Hematopoietic multipotent progenitor cell treated with erythropoietin and hydrocortisone succinate and interleukin-3 and kit ligand, for 6 days (in vitro differentiated cells): ENCODE data around the gene TMEM235.
"Not testable (repeated sequence)": the region's sequence is repeated elsewhere in the genome, so short reads cannot be mapped to it uniquely, and the experiment has no call there.

Source experiments
- DNase-seq: peaks from one replicate; pipeline ENCODE4 v3.0.0-alpha.2; 2015

The TMEM235 gene

DNA sequence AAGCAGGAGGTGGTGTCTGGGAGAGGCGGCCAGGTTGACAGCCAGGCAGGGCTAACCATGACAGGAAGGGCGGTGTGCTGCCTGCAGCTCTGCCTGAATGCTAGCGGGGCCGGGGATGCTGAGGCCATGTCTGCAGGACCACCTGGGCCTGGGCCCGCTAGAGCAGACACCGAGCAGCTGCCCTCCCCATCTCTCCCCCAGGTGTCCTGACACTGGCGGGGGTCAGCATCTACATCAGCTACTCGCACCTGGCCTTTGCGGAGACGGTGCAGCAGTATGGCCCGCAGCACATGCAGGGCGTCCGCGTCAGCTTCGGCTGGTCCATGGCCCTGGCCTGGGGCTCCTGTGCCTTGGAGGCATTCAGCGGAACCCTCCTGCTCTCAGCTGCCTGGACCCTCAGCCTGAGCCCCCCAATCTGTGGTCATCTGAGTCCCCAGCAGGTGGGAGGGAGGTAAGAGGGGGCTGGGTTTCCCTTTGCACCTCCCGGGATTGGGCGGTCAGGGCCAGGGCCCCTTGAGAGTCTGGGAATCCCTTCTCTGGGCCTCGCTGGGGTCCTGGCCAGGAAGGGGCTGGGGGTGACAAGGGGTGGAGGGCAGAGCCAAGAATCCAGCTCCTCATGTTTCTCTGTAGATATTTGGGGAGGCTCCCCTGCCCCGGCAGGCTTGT lies 7.5 kb downstream of the TMEM235 start:
- DNase-seq = no peak

DNA sequence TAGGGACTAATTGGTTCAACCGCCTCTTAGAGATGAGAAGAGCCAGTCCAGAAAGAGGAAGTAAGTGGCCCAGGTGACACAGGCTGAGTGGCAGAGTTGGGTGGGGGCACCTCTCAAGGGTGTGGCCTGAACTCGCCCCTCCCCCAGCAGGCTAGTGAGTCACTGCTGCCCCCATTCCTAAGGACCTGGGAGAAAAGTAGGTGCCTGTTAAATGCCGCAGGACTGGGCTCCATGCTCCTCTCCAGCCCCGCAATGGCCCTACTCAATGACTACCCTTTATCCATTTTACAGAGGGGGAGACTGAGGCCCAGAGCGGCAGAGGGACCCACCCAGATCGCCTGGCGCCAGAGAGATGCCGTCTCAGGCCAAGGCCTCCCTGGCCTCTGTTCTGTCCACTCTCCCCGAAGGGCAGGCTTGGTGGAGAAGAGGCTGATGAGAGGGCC lies 8.1 kb downstream of the TMEM235 start:
- peak; percentile 55 for DNase-seq

DNA sequence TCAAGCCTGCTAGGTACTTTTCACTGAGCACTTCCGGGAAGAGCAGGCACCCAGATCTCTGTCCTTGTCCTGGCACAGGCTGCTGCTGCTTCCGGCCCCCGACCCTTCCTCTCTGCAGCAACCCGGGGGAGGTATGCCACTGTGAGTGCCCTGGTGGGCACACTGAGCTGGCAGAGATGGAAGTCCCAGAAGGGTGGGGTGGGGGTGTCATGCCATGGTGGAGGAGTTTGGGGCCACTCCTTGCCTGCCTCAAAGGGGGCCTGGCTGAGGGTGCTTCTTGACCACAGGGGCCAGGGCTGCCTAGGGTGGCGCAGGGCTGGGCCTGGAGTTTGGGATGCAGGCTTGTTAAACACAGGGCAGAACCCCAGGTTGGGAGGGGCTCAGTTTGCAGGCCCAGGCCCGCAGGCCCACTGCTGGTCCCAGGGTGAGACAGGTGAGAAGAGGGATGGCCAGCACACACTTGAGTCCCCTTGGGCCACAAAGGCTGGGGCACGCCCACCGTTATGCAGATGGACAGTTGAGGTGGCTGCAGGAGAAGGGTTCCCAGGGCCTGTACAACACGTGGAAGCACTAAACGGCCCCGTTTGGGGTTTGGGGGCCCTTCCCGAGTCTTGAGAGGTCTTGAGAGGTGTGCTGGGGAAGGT lies 8.7 kb downstream of the TMEM235 start:
- DNase-seq = no peak

DNA sequence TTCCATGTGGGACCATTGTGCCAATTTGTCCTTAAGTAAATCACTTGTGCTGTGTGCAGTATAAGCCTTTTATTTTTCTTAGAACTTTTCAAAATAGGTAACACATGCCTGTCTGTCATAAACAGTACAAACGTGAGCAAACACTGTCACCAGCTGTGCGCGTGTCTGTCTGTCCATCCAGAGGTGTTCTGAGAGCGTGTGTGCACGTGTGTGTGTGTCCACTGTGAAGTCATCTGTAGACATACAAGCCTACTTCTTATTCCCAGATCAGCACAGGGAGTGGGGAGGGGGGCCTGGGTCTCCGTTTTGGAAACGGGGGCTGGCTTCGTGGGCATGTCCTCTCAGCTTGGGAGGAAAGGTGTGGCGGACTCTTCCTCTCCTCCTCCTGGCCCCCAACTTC lies 9.4 kb downstream of the TMEM235 start:
- DNase-seq = no peak

DNA sequence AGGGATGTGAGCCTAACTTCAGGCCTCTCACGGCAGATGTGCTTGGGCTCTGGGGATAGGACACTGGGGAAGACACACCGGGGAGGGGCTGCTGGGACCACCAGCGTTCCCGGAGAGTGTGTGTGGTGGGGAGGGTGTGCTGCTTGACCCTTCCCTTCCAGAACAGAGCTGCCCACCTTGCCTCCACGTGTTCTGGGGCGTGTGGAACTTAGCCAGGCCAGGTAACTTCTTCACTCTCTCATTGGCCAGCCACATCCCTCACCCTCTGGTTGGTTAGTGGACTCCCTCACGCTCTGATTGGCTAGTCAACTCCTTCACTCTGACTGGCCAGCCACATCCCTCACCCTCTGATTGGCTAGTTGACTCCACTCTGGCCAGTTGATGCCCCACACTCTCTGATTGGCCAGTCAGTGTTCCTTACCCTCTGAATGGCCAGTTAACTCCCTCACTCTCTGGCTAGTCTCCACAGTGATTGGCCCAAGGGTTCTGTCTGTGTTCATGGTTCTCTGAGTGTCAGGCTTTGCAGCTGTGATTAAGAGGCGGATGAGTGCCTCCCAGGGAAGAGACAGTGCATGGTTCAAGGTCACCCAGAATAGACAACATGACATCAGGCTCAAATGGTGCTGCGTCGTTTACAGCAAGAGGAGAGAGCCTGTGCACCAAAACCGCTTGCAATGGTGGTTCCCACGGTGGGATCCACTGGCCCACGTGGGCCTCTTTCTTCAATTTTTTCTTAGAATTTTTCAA lies 10.0 kb downstream of the TMEM235 start:
- DNase-seq = peak; percentile 44

DNA sequence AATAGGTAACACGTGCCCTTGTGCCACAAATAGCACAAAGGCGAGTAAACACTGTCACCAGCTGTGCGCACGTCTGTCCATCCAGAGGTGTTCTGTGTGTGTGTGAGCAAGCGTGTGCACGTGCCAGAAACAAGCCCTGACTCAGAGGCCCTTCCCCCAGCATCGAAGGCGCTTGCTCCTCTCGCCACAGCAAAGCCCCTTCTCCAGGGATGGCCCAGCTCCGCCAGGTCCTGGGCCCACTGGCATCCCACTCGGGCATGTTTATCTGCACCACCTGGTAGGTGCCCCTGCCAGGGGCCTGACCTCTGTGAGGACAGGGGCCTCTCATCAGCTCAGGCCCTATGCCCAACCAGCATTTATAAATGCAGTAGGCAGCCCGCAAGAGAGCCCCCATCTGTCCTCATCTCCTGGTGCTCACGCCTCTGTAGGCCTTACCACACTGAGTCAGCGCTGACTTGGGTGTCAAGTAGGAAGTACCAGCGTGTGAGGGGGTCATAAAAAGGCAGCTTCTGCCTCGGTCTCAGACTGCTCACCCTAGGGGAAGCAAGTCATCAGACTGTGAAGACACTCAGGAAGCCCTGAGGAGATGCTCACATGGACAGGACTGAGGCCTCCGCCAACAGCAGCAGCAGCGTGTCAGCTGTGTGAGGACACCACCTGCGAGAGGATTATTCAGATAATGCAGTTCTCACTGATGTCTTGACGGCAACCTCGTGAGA lies 10.8 kb downstream of the TMEM235 start:
- no peak for DNase-seq

DNA sequence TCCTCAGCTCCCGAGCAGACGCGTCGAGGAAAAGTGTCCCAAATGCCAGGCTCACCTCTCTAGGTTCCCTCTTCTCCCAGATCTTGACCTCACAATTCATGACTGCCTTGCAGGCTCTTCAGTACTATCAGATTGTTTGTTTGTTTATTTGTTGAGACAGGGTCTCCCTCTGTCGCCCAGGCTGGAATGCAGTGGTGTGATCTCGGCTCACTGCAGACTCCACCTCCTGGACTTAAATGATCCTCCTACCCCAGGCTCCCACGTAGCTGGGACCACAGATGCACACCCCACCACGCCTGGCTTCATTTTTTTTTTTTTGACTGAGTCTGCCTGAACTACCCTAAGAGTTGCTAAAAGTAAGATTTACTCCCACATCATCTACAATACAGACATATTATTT lies 15.9 kb downstream of the TMEM235 start:
- DNase-seq = no peak

DNA sequence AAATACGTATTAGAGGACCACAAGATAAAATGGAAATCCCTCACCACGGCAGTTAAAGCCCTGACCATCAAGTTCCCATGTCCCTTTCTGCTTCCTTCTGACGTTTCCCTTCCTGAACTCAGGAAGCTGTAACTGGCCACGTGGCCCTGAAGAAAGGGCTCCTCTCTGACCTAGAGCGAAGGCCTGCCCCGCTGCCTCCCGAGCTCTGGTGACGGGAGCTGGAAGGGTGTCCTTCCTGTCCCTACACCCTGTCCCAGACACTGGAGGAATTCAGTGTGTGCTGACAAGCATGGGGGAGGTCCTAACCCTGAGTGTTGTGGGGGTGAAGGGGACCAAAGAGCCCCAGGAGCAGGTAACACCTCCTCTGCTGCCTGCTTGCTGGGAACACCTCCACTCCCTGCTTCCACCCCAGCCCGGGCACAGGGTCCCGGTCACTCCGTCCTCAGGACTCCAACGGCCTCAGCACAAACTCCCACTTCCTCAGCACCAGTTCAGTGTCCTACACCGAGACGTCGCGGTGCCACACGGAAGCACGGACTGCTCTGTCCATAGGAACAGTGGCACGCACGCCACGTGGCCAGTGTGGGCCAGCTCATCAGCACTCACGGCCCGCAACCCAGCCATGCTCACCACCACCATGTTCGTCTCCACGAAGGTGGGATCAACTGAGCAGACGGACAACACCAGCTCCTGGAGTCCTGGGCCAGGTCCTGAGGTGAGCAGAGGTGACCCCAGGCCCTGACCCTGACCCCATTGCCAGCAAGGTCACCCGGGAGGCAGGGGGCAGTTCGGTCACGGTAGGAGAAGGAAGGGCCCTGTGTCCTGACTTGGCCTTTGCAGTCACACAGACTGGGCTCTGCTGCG lies 16.9 kb downstream of the TMEM235 start:
- DNase-seq = no peak

DNA sequence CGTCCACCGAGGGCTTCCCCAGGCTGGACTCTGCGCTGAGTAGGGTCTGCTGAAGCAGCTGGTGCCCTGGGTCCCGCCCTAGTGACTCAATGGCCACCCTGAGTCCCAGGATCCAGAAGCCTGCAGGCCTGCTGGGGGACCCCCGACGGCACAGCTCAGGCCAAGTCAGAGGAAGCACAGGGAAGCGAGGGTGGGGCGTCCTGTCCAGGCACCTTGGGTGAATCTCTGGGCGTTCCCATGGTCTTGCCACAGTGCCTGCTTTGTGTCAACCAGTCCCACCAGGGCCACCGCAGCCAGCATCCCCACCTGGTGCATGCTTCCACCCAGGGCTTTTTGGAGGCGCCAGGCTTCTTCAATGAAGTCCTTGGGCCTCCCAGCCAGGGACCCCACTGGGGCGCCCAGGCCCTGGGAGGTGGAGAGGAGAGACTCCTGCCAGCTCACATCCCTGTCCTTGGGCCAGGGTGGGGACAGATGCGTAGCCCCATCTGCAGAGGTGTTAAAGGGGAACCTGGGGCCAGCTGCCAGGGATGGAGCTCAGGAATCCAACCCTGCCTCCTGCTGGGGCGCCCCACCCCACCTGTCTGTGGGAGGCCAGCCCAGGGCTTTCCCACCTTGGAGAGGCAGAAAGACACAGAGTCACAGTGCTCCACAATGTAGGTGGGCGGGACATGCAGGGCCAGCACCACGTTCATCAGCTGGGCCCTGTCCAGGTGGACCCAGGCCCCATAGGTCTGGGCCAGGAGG lies 17.8 kb downstream of the TMEM235 start:
- no peak for DNase-seq

DNA sequence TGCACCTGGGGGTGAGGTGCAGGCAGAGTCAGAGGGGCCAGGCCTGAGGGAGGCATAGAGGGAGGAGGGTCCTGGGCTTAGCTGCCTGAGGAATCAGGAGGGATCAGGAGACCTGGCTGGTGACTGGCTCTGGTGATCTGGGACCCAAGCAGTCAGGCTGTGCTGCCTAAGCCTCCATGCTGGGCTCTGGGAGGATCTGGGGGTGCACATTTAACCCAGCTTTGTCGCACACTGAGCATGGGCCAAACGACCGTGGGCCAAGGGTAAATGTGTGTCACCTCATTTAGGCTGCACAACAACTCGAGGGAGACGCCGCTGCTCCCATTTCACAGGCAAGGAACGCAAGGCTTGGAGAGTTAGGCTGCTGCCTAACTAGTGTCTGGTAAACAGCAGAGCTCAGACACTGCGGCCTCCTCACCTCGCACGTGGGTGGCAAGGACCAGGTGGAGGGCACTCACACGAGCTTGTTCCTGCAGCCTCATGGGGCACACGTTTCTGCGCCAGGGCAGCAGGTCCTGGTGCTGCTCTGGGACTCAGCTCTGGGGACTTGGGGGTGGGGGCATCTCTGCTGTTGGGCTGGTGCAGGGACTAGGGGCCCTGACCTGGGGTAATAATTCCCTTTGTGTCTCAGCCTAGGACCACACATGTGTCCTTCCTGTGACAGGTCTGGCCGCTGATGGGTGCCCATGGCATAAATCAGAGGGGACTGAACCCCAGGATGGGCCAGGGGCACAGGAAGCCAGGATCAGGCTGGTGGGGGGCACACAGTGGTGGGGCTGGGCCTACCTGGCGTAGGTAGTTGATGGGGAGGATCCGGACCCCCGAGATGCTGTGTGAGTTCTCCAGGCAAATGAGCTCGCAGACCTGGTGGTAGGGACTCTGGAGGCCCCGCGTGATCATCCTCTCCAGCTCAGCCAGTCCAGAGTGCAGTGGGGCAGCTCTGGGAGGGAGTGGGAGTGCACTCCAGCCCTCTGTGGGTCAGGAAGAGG lies 18.7 kb downstream of the TMEM235 start:
- DNase-seq = no peak

DNA sequence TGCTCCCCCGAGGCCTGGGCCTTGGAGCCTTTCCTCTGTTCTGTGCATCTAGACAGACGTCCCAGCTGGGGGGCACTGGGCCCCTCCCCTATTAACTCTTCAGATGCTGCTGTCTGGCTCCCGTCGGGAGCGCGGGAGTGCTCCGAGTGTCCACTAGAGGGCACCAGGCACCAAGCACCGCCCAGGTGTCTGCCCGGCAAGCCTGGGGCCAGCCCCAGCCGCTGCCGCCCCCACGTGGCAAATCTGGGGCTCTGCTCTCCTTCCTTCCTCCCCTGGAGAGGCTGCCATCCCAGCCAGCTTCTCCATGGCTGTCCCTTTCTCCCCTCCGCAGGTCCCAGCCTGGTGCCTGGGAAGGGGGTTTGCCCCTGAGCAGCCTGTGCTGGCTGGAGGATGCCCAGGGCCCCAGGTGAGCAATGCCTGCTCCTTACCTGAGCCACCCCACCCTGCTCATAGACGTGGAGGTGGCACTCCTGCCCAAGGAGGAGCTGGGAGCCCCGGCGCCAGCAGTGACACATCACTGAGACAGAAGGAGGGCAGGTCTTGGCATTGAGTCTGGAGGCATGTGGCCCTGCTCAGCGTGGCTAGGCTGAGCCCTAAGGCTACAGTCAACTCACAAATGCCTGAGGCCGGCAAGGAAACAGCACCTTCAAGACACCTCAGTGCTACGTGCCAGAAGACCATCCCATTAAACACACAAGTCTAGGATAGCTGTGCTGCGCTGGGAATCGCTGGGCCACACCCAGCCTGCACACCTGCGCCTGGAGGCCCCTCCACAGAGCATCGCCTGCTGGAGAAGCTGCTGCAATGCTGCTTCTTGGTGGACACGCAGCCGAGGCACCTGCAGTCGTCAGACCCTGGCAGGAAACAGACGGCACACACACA lies 19.7 kb downstream of the TMEM235 start:
- peak; percentile 93 for DNase-seq

DNA sequence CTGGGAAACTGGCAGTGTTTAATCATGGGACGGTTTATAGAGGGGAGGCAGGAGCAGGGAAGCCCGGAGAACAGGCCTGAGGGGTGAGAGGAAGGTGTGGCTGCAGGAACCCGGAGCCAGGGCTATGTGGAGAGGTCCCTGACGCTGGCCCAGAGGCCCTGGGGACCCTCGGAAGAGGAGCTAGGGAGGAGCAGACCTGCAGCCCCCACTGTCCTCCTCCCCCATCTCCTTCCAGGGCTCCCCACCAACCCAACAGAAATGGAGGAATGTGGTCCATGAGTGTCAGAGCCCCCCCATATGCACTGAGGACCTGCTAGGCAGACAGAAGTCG lies 20.3 kb downstream of the TMEM235 start:
- DNase-seq = no peak

DNA sequence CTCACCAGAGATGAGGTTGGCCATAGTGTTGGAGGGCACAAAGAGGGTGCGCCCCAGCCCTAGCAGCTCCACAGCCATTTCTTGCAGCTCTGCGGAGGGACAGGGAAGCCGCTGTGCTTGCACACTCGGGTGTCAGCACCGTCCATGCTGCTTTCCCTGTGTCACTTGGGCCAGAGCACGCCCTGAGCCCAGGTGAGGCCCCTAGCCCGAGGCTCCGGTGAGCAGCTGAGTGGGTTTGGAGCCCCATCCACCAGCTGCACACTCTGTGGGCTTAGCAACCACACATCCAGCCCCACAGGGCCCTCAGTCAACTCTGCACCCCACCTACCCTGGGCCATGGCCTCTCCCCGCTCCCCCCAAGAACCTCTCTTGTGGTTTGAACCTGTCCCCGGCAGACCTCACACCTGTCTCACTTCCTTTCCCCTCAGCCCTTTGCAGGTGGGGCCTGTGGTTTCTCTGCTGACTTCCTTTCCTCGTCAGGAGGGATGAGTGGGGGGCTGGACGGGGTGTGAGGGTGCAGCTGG lies 20.7 kb downstream of the TMEM235 start:
- DNase-seq = no peak

DNA sequence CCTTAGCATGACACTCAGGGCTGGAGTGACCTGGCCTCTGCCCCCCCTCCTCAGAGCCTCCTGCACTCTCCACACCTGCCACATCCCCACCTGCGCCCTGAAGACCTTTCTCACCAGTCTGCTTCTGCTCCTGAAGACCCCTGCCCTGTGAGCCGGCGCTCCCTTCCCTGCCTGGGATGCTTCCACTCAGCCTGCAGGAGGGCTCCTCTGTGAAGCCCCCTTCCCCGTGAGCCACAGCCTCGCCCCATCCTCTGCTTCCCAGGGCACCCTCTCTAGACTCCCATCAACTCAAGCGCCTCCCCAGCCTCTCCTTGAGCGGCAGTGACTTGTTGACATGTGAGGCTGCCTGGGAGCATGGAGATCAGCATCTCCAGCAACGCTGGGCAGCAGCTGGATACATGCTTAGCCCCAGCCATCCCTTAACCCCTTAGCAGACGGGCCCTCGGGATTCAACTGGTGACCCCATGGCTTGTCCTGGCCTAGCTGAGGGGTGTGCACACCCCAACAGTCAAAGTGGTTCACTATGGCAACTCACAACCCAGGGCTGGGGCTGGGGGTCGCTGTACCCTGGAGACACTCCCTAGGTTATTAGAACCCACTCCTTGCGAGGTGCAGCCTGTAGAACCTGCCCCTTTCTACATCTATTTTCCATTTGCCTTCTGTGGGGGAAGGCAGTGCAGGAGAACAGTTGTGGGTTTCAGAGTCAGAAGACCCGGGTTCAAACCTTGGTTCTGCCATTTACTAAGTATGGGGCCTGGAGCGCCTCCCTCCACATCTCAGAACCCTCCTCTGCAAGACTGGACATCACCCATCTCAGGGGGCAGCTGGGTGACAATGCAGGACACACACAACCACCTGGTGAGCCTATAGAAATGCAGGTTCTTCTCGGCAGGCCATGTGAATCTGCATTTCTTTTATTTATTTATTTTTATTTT lies 21.5 kb downstream of the TMEM235 start:
- DNase-seq = no peak

DNA sequence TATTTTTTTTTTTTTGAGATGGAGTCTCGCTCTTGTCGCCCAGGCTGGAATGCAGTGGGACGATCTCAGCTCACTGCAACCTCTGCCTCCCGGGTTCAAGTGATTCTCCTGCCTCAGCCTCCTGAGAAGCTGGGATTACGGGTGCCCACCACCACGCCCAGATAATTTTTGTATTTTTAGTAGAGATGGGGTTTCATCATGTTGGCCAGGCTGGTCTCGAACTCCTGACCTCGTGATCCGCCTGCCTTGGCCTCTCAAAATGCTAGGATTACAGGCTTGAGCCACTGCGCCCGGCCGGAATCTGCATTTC lies 22.2 kb downstream of the TMEM235 start:
- DNase-seq = not testable (repeated sequence)

DNA sequence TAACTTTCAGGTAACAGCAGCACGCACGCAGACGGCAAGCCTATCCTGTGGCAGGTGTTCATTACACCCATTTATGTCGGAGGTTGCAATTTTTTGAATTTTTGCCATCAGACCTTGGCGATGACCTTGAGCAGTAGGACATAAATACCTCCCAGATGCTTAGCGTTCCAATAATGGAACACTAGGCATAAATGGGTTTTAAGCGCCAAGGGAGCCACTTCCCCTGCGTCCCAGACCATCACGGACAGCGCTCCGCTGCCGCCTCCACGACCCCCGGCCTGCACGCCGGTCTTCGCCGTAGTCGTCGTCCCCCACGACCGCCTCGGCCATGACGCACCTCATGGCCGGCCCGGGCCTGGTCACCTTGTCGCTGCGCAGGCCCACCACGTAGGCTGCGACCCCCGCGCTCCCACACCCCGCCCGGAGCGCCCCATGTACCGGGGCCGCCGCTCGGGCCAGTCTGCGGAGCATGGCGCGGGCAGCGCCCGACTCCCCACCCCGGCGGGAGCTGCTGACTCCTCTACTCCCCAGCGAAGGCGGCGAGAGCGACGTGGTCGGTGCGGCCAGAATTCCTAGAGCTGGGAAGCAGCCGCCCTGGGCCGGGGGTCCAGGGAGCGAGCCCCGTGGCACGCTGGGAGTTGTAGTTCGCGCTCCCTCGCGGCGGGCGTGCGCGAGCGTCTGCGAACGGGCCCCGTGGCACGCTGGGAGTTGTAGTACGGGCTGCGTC lies 22.7 kb downstream of the TMEM235 start:
- peak; percentile 91 for DNase-seq

DNA sequence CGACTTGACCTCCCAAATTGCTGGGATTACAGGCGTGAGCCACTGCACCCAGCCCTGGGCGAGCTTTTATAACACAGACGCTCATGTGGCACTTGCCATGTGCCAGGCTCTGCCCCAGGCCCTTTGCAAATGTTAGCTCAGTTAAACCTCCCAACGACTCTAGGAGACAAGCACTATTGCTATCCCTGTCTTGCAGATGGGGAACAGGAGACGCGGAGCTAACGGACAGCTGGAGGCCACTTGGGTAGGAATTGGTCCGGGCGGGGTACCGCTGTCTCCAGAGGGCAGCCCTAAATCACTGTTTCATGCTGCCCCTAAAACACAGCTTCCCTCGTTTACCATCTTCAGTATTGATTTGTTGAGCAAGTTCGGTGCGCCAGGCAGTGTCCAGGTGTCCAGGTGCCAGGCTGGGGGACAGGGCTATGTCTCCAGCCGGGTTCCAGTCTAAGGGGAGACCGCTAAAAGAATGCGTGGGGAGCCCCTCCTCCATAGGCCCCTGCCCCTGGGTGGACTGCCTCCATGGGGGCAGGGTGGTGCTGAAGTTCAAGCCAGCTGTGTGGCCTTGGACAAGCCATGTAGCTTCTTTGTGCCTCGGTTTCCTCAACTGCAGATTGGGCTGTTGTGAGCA lies 23.7 kb downstream of the TMEM235 start:
- DNase-seq = no peak
